Measurements from ENCODE around the gene BRINP3.

The BRINP3 gene

GRCh38 chr1:190323530-190323929 is 154.1 kb downstream of the BRINP3 start:
- DNase-seq = no peak

GRCh38 chr1:190322274-190322673 is 155.4 kb downstream of the BRINP3 start:
- DNase-seq = no peak

- peak in 1 of 56 donors; percentile 0 for DNase-seq
Observed at GRCh38 chr1:190320952-190321351, 156.7 kb downstream of the BRINP3 start.

- no peak for DNase-seq
Observed at GRCh38 chr1:190312763-190313162, 164.9 kb downstream of the BRINP3 start.

GRCh38 chr1:190303501-190303900 is 174.2 kb downstream of the BRINP3 start:
- no peak for DNase-seq

GRCh38 chr1:190296453-190296852 is 181.2 kb downstream of the BRINP3 start:
- DNase-seq = no peak

- DNase-seq = no peak
Observed at GRCh38 chr1:190289897-190290296, 187.8 kb downstream of the BRINP3 start.

- no peak for DNase-seq
Observed at GRCh38 chr1:190286111-190286510, 191.6 kb downstream of the BRINP3 start.

- DNase-seq = no peak
Observed at GRCh38 chr1:190277107-190277506, 200.6 kb downstream of the BRINP3 start.

- DNase-seq = no peak
Observed at GRCh38 chr1:190274721-190275120, 202.9 kb downstream of the BRINP3 start.

GRCh38 chr1:190273161-190273560 is 204.5 kb downstream of the BRINP3 start:
- DNase-seq = no peak

GRCh38 chr1:190262538-190262937 is 215.1 kb downstream of the BRINP3 start:
- no peak for DNase-seq

GRCh38 chr1:190259424-190259823 is 218.2 kb downstream of the BRINP3 start:
- DNase-seq = no peak

- no peak for DNase-seq
Observed at GRCh38 chr1:190258003-190258402, 219.7 kb downstream of the BRINP3 start.

- no peak for DNase-seq
Observed at GRCh38 chr1:190252046-190252445, 225.6 kb downstream of the BRINP3 start.

GRCh38 chr1:190250368-190250767 is 227.3 kb downstream of the BRINP3 start:
- DNase-seq = no peak

- no peak for DNase-seq
Observed at GRCh38 chr1:190244406-190244805, 233.3 kb downstream of the BRINP3 start.

GRCh38 chr1:190243056-190243455 is 234.6 kb downstream of the BRINP3 start:
- no peak for DNase-seq

- peak in 3 of 56 donors; percentile 2 to 4 (median 2) for DNase-seq
Observed at GRCh38 chr1:190226006-190226405, 251.7 kb downstream of the BRINP3 start.

- no peak for DNase-seq
Observed at GRCh38 chr1:190212450-190212849, 265.2 kb downstream of the BRINP3 start.

GRCh38 chr1:190207733-190208132 is 269.9 kb downstream of the BRINP3 start:
- no peak for DNase-seq

GRCh38 chr1:190205713-190206112 is 272.0 kb downstream of the BRINP3 start:
- no peak for DNase-seq

GRCh38 chr1:190196020-190196419 is 281.6 kb downstream of the BRINP3 start:
- DNase-seq = no peak

GRCh38 chr1:190193508-190194115 is 284.1 kb downstream of the BRINP3 start:
- DNase-seq = no peak
